ENCODE data around the gene LRRK1.

GRCh38 chr15:101006931-101007691 lies 88.0 kb downstream of the LRRK1 start:
- TF ChIP-seq POLR2A (IDR thresholded peaks at IDR 0.05): no peak
- TF ChIP-seq, protein P1, sequence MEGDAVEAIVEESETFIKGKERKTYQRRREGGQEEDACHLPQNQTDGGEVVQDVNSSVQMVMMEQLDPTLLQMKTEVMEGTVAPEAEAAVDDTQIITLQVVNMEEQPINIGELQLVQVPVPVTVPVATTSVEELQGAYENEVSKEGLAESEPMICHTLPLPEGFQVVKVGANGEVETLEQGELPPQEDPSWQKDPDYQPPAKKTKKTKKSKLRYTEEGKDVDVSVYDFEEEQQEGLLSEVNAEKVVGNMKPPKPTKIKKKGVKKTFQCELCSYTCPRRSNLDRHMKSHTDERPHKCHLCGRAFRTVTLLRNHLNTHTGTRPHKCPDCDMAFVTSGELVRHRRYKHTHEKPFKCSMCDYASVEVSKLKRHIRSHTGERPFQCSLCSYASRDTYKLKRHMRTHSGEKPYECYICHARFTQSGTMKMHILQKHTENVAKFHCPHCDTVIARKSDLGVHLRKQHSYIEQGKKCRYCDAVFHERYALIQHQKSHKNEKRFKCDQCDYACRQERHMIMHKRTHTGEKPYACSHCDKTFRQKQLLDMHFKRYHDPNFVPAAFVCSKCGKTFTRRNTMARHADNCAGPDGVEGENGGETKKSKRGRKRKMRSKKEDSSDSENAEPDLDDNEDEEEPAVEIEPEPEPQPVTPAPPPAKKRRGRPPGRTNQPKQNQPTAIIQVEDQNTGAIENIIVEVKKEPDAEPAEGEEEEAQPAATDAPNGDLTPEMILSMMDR (IDR thresholded peaks at IDR 0.05): peak in 1 of 3 donors; percentile 57
